Mesendoderm (in vitro differentiated cells): ENCODE data around the gene C11orf58.

Experiments
- DNase-seq: peaks from one replicate; pipeline ENCODE4 v3.0.0; 2013
- H2AK5ac ChIP-seq: 2 replicates; pipeline ENCODE4 v1.6.1; 2013; ENCODE audit warnings: low read length, inconsistent platforms
- H2BK120ac ChIP-seq: 2 replicates; pipeline ENCODE4 v1.6.1; 2013; ENCODE audit warnings: low read depth, mild to moderate bottlenecking, low read length, moderate library complexity, mixed read lengths
- H2BK15ac ChIP-seq: replicated peaks from 2 replicates; pipeline ENCODE4 v1.6.1; 2013; ENCODE audit warnings: low read depth, mild to moderate bottlenecking, moderate library complexity
- H2BK5ac ChIP-seq: 2 replicates; pipeline ENCODE4 v1.6.1; 2013; ENCODE audit warnings: low read length, inconsistent platforms
- H3K18ac ChIP-seq: 2 replicates; pipeline ENCODE4 v1.6.1; 2013; ENCODE audit warnings: mild to moderate bottlenecking, low read length, mixed read lengths
- H3K23ac ChIP-seq: one replicate; pipeline ENCODE4 v1.6.1; 2013; ENCODE audit warnings: low read length
- H3K27ac ChIP-seq: 2 replicates; pipeline ENCODE4 v1.5.1; 2013; ENCODE audit warnings: low read depth, mild to moderate bottlenecking, inconsistent platforms, low read length, moderate library complexity
- H3K27me3 ChIP-seq: 2 replicates; pipeline ENCODE4 v1.6.1; 2013; ENCODE audit warnings: low read length, control low read depth, mild to moderate bottlenecking, inconsistent platforms; ENCODE audit not compliant: insufficient read depth, poor library complexity
- H3K36me3 ChIP-seq: 2 replicates; pipeline ENCODE4 v1.6.1; 2013; ENCODE audit warnings: low read length, inconsistent platforms; ENCODE audit not compliant: control insufficient read depth, insufficient read depth
- H3K4ac ChIP-seq: one replicate; pipeline ENCODE4 v1.6.1; 2013; ENCODE audit warnings: low read depth, mild to moderate bottlenecking, low read length, moderate library complexity
- H3K4me1 ChIP-seq: 2 replicates; pipeline ENCODE4 v1.6.1; 2013; ENCODE audit warnings: low read depth, low read length, inconsistent platforms; ENCODE audit not compliant: control insufficient read depth
- H3K4me2 ChIP-seq: 2 replicates; pipeline ENCODE4 v1.6.1; 2013; ENCODE audit warnings: low read length
- H3K4me3 ChIP-seq: 2 replicates; pipeline ENCODE4 v1.5.1; 2013; ENCODE audit warnings: mild to moderate bottlenecking, low read length
- H3K56ac ChIP-seq: one replicate; pipeline ENCODE4 v1.6.1; 2013; ENCODE audit warnings: low read length
- H3K79me1 ChIP-seq: 2 replicates; pipeline ENCODE4 v1.6.1; 2013; ENCODE audit warnings: low read length, inconsistent platforms
- H3K79me2 ChIP-seq: 2 replicates; pipeline ENCODE4 v1.6.1; 2013; ENCODE audit warnings: mild to moderate bottlenecking, low read length; ENCODE audit not compliant: control insufficient read depth, insufficient read depth
- H3K9ac ChIP-seq: 2 replicates; pipeline ENCODE4 v1.6.1; 2013; ENCODE audit warnings: low read length, inconsistent platforms
- H4K5ac ChIP-seq: one replicate; pipeline ENCODE4 v1.6.1; 2013; ENCODE audit warnings: low read length
- H4K8ac ChIP-seq: one replicate; pipeline ENCODE4 v1.6.1; 2013; ENCODE audit warnings: low read depth, mild to moderate bottlenecking, control low read depth, low read length, moderate library complexity
- WGBS: extraction: QIAGEN DNeasy Blood & Tissue Kit; methylation state at CpG from one replicate; pipeline ENCODE4 v1.1.7; 2013; ENCODE audit warnings: low lambda C conversion rate, missing lambda C conversion rate; ENCODE audit not compliant: insufficient coverage; ENCODE audit errors: extremely low coverage; 5-methylcytosine and 5-hydroxymethylcytosine counted together

C11orf58 gene

DNA sequence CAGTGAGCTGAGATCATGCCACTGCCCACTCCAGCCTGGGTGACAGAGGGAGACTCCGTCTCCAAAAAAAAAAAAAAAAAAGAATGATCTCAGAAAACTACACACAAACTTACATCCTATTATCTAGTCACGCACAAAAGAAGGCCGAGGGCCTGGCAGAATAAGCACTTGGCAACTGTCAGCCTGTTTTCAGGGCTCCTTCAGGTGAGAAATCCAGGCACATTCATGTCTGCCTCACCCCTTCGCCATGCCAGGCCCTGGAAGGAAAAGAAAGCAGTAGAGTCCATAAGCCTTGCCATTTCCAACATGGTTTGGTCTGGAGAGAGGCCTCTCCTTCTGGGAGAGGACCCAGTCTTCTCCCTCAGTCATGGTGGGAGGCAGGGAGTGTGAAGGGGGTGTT lies 30.9 kb downstream of the C11orf58 start:
- no peak overlapping the region for H2BK120ac ChIP-seq
- no CpG with 5 or more reads among the region's 4 CpGs for WGBS
- H2AK5ac ChIP-seq = no peak overlapping the region
- no peak overlapping the region for H4K5ac ChIP-seq
- no peak overlapping the region for H3K27ac ChIP-seq
- H3K36me3 ChIP-seq = no peaks in the 10 kb centered on the region
- H4K8ac ChIP-seq = no peak overlapping the region
- no peaks in the 10 kb centered on the region for H3K4me1 ChIP-seq
- no peak for DNase-seq
- H2BK5ac ChIP-seq = no peak overlapping the region
- no peak overlapping the region for H3K4ac ChIP-seq
- H3K79me1 ChIP-seq = no peaks in the 10 kb centered on the region
- H3K23ac ChIP-seq = no peak overlapping the region
- no peaks in the 10 kb centered on the region for H3K27me3 ChIP-seq
- no peak overlapping the region for H3K4me2 ChIP-seq
- no peaks in the 10 kb centered on the region for H3K79me2 ChIP-seq
- no peak overlapping the region for H2BK15ac ChIP-seq
- H3K4me3 ChIP-seq = no peak overlapping the region
- H3K9ac ChIP-seq = no peak overlapping the region
- H3K56ac ChIP-seq = no peak overlapping the region
- no peak overlapping the region for H3K18ac ChIP-seq

DNA sequence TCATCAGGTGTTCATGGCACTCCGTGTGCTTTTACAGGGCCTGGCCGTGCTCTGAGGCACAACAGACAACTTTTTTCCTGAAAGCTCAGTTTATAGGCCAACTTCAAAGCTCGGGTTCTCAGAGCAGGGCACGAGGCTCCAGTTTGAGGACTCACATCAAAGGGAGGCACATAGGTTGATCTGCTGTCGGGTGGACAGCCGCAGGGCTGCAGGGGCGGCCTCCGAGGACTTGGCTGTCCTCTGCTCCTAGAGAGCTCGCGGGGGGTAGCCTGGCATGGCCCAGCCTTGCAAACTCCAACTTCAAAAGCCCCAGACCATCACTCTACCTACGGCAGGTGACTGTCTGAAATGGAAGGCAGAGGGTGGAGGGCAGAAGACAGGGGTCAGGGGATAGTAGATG lies 31.6 kb downstream of the C11orf58 start:
- DNase-seq = no peak
- H3K4me2 ChIP-seq = no peak overlapping the region
- no peaks in the 10 kb centered on the region for H3K36me3 ChIP-seq
- H3K27ac ChIP-seq = no peak overlapping the region
- WGBS = no CpG with 5 or more reads among the region's 11 CpGs
- H3K27me3 ChIP-seq = no peaks in the 10 kb centered on the region
- no peak overlapping the region for H4K8ac ChIP-seq
- no peak overlapping the region for H4K5ac ChIP-seq
- H3K4ac ChIP-seq = no peak overlapping the region
- H3K79me2 ChIP-seq = no peaks in the 10 kb centered on the region
- H3K79me1 ChIP-seq = no peaks in the 10 kb centered on the region
- no peak overlapping the region for H3K18ac ChIP-seq
- no peak overlapping the region for H2BK120ac ChIP-seq
- H3K23ac ChIP-seq = no peak overlapping the region
- H3K4me3 ChIP-seq = no peak overlapping the region
- no peak overlapping the region for H3K56ac ChIP-seq
- H2AK5ac ChIP-seq = no peak overlapping the region
- no peak overlapping the region for H2BK15ac ChIP-seq
- no peak overlapping the region for H3K9ac ChIP-seq
- H2BK5ac ChIP-seq = no peak overlapping the region
- no peaks in the 10 kb centered on the region for H3K4me1 ChIP-seq

DNA sequence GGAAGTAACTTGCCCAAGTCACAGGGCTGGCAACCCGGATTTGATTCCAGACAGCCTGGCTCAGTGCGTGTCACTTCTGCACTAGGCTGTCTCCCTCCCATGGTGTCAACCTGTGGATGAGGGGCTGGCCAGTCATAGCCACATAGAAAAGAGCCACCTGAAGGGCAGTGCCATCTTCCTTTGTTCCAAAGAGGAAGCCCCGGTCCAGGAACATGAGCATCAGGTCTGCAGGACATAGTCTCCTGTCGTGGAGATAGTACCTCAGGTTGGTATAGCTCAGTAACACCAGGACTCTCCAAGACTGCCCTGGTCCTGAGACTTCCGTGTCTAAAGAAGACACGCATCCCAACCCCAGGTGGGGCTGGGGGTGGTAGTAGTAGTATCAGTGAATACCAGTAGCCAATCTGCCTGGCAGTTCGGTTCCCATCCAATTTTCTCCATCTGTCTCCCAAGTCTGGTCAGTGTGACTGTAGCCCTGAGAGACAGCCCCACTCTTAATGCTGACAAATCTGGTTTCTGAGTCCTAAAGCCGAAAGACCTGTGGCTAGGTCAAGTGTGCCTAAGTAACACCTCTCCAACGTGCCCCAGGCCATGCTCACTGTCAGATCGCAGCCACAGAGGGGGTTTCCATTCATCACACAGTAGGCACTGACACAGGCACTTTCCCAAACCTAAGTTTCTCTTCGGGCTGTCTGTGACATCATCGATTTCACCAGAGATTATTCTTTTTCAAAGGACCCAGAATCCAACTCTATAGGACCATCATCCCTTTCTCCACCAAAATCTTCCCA lies 33.1 kb downstream of the C11orf58 start:
- no peak overlapping the region for H2BK5ac ChIP-seq
- H3K4me3 ChIP-seq = no peak overlapping the region
- no peak overlapping the region for H2AK5ac ChIP-seq
- no peak overlapping the region for H2BK15ac ChIP-seq
- H3K4ac ChIP-seq = no peak overlapping the region
- no peak overlapping the region for H3K18ac ChIP-seq
- no peaks in the 10 kb centered on the region for H3K27me3 ChIP-seq
- no peaks in the 10 kb centered on the region for H3K36me3 ChIP-seq
- WGBS = no CpG with 5 or more reads among the region's 12 CpGs
- no peaks in the 10 kb centered on the region for H3K79me2 ChIP-seq
- no peak overlapping the region for H3K23ac ChIP-seq
- H3K27ac ChIP-seq = no peak overlapping the region
- H3K9ac ChIP-seq = no peak overlapping the region
- DNase-seq = no peak
- no peak overlapping the region for H3K56ac ChIP-seq
- no peak overlapping the region for H4K8ac ChIP-seq
- no peak overlapping the region for H2BK120ac ChIP-seq
- H4K5ac ChIP-seq = no peak overlapping the region
- no peak overlapping the region for H3K4me2 ChIP-seq
- H3K79me1 ChIP-seq = no peaks in the 10 kb centered on the region
- no peaks in the 10 kb centered on the region for H3K4me1 ChIP-seq

DNA sequence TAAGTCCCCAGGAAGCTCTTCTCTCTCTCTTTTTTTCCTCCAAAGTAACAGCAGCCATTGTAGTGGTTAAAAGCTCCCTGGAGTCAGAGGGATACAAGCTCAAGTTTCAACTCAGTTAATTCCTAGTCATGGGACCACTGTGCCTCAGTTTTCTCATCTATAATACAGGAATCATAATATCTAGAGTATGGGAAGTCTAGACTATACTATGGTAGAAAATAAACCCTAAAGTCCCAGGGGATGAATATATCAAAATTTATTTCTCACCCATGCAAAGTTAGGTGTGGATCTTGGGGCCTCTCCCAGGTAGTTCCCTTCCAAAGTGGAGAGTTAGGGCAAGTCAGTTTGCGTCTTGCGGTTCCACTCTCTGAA lies 33.7 kb downstream of the C11orf58 start:
- DNase-seq = no peak
- Histone ChIP-seq H2BK15ac (no peak overlapping the region), H3K23ac (no peak overlapping the region), H2BK5ac (no peak overlapping the region), H4K8ac (no peak overlapping the region), H3K18ac (no peak overlapping the region), H3K4ac (no peak overlapping the region), H2BK120ac (no peak overlapping the region), H3K4me1 (no peaks in the 10 kb centered on the region), H3K56ac (no peak overlapping the region), H3K4me2 (no peak overlapping the region), H3K36me3 (no peaks in the 10 kb centered on the region), H3K9ac (no peak overlapping the region), H4K5ac (no peak overlapping the region), H3K27ac (no peak overlapping the region), H3K4me3 (no peak overlapping the region), H3K79me2 (no peaks in the 10 kb centered on the region), H3K79me1 (no peaks in the 10 kb centered on the region), H3K27me3 (no peaks in the 10 kb centered on the region), H2AK5ac (no peak overlapping the region)
- no CpG with 5 or more reads among the region's 2 CpGs for WGBS

DNA sequence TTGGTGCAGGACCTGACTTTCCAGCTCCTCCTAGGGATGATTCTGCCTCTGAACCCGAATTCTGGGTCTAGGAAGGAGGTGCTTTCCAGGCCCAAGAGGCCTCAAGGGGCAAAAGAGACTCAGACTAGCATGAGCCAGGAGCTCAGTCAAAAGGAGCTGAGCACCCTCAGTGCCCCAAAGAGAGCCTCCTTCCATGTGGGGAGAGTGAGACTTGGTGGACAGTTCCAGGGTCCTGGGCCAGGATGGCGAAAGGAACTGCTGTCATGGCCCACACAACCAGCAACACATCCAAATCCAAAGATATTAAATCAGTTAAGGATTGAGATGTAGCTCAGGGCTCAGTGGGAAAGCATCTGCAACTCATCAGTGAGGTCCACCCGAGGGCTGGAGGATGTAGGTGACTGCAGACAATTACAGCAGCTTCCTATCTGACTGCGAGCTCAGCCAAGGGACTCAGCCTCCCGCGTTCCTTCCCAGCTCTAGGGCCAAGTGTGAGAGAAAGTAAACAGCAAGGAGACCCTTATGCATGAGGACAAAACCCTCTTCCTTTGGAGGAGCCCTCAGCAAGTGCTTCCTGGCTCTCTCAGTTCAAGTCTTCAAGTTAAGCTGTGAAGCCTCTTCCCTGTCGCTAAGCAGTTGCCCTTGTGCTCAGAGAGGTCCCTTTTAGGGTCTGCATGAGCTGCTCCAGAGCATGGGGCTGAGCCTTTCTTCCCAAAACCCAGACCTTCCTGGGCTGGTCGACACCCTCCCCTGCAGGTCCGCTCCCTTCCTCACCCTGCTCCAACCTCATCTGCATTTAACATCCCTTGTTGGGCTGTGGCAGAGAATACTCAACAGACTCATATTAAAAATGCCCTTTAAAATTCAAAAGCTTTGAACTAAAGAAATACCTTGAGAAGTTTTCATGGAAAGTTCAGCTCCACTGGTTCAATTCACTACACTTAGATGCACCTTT lies 35.8 kb downstream of the C11orf58 start:
- Histone ChIP-seq H4K5ac (no peak overlapping the region), H2BK5ac (no peak overlapping the region), H3K56ac (no peak overlapping the region), H3K79me2 (no peaks in the 10 kb centered on the region), H2BK15ac (no peak overlapping the region), H3K18ac (no peak overlapping the region), H2BK120ac (no peak overlapping the region), H3K23ac (no peak overlapping the region), H2AK5ac (no peak overlapping the region), H3K4me1 (no peaks in the 10 kb centered on the region), H3K9ac (no peak overlapping the region), H3K27me3 (no peaks in the 10 kb centered on the region), H3K4me2 (no peak overlapping the region), H4K8ac (no peak overlapping the region), H3K79me1 (no peaks in the 10 kb centered on the region), H3K4me3 (no peak overlapping the region), H3K27ac (no peak overlapping the region), H3K4ac (no peak overlapping the region), H3K36me3 (no peaks in the 10 kb centered on the region)
- no CpG with 5 or more reads among the region's 9 CpGs for WGBS
- DNase-seq = no peak
